Measurements from ENCODE around the gene GRAMD2A.

DNA sequence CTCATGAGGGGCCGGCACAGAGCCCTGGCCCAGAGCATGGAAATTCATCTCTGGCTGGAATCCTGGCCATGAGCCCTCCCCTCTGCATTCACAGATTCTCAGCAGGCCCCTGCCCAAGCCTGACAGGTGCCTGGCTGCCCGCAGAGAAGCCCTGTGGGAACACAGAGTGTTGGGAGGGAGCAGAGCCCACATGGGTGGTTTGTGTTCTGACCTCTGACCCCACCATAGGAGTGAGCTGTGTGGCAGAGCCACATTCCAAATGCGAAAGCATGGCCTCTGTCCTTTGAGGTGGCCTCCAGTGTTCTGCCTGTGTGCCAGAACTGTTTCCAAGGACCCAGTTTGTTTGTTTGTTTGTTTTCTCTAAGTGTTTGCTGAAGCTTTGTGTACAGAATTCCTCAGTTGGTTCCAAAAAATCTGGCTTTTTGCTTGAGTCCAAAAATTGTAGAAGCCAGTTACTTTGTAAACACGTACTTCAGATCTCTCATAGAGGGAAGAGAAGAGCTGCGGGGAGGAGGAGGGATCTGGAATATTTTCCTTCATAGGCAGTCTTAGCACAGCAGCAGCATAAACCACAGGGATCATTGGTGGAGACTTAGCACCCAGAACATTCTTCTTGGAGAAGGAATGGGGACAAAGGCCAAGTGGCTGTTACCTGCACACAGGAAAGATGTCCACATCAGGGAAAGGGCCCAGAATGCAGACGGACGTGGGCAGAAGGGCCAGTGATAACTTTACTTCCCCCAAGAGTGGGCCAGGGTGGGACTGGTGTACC is 36.0 kb downstream of the GRAMD2A start:
- TF ChIP-seq, protein P1, sequence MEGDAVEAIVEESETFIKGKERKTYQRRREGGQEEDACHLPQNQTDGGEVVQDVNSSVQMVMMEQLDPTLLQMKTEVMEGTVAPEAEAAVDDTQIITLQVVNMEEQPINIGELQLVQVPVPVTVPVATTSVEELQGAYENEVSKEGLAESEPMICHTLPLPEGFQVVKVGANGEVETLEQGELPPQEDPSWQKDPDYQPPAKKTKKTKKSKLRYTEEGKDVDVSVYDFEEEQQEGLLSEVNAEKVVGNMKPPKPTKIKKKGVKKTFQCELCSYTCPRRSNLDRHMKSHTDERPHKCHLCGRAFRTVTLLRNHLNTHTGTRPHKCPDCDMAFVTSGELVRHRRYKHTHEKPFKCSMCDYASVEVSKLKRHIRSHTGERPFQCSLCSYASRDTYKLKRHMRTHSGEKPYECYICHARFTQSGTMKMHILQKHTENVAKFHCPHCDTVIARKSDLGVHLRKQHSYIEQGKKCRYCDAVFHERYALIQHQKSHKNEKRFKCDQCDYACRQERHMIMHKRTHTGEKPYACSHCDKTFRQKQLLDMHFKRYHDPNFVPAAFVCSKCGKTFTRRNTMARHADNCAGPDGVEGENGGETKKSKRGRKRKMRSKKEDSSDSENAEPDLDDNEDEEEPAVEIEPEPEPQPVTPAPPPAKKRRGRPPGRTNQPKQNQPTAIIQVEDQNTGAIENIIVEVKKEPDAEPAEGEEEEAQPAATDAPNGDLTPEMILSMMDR (IDR thresholded peaks at IDR 0.05): no peak
- no peak for TF ChIP-seq POLR2A (IDR thresholded peaks at IDR 0.05)

Measured in uterus (tissue), 2 donors.